GM19468 (cell line): ENCODE measurements around the gene ZKSCAN4.

Experiments
- ATAC-seq: cut with Tn5 transposase; IDR thresholded peaks from one replicate; pipeline ENCODE4 v1.9.1; 2021; ENCODE audit warnings: mild to moderate bottlenecking, moderate library complexity, moderate number of reproducible peaks; ENCODE audit not compliant: unreplicated experiment; ENCODE audit errors: extremely low read depth

ZKSCAN4 gene

GRCh38 chr6:28211840-28212509 lies 40.1 kb downstream of the ZKSCAN4 start:
- no peak for ATAC-seq

- no peak for ATAC-seq
Measured at GRCh38 chr6:28209753-28210535, 42.1 kb downstream of the ZKSCAN4 start.

GRCh38 chr6:28208111-28208659 lies 43.9 kb downstream of the ZKSCAN4 start:
- no peak for ATAC-seq

DNA sequence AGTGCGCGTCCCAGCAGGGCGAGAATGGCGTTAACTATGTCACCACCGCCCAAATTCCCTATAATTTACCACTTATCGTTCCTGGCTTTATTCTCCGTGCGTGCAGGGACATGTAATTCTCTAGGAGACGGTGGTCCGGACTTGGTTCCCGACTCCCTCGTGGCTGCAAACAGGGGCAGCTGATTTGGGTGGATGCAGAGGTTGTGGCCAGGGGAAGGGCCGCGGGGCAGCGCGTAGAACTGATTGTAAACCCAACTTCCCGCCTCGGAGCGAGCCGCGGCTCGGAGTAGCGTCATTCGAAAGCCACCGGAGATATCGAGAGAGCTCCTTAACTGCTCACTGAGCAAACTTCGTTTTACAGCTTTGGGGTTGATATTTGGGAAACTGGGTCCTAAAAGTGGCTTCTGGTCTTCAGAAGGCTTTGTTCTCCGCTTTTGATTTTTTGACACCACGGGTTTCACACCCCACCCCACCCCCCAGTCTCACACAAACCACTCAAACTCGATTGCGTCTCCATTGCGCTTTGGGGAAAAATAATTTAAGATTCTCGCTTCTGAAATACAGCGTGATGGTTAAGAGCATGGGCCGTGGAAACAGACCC lies 44.5 kb downstream of the ZKSCAN4 start:
- ATAC-seq: no peak

- no peak for ATAC-seq
Measured at GRCh38 chr6:28206928-28207509, 45.0 kb downstream of the ZKSCAN4 start.

DNA sequence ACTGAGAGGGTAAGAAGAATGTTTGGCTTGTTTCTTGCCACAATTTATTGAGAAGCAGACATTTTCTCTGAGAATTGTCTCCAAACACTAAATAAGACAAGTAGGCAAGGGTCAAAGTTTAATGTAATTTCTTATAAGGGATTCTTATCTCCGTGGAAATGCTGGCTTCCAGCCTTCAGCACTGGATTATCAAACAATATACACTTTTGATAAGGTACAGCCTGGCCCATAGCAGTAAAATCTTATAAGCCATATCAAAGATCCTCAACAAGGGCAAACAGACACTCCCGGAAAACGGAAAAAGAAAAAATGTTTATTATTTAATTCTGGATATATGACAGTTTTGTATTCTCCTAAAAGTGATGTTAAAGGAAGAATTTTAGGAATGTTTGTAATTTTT lies 45.5 kb downstream of the ZKSCAN4 start:
- ATAC-seq: no peak

- no peak for ATAC-seq
Measured at GRCh38 chr6:28205879-28206278, 46.2 kb downstream of the ZKSCAN4 start.

GRCh38 chr6:28203201-28203600 lies 48.9 kb downstream of the ZKSCAN4 start:
- ATAC-seq: no peak

GRCh38 chr6:28200020-28200419 lies 52.0 kb downstream of the ZKSCAN4 start:
- no peak for ATAC-seq
